Measurements from ENCODE around the gene POMT1.

- TF ChIP-seq CTCF (IDR thresholded peaks at IDR 0.05; ENCODE audit: insufficient read depth, low read length, poor library complexity, severe bottlenecking) (no peak), EZH2phosphoT487 (conservative IDR thresholded peaks at IDR 0.05; ENCODE audit: low read length) (no peak)
Measured at GRCh38 chr9:131468031-131468430, 34.7 kb upstream of the POMT1 start.

Data from SU-DHL-6 (cell line).